ENCODE measurements around the gene DPH2.

DNA sequence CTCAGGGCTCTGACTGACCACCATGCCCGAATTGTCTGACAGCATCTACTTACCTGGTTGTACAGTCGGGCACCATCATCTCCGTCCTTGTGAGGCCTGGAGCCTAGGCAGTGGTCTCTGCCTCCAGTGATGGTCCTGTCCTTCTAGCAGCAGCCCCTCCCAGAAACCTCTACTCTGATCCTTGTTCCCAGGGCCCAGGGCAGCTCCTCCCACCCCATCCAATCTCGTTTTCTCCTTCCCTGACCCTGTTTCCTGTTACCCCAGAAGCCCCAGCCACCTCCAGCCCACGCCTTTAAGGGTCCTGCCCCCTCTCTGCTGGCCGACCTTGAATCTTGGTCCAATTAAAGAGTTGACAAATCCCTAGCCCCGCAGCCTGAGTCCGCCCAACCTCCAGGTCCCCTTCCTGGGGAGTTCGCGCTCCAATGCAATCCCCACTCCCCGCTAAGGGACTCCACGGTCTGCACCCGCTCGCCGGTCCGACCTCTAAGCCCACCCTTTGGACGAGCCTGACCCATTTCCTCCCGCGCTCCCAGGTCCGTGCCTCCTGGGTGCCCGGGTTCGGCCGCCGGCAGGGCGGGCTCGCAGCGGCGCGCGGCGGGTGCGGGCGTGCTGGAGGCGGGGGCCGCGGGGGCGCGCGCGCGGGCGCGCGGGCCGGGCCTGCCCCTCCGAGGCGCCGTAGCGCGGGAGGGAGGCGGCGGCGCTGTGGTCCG, 8.9 kb downstream of the DPH2 start, which contains the start of gene B4GALT2:
- TF ChIP-seq, protein P1, sequence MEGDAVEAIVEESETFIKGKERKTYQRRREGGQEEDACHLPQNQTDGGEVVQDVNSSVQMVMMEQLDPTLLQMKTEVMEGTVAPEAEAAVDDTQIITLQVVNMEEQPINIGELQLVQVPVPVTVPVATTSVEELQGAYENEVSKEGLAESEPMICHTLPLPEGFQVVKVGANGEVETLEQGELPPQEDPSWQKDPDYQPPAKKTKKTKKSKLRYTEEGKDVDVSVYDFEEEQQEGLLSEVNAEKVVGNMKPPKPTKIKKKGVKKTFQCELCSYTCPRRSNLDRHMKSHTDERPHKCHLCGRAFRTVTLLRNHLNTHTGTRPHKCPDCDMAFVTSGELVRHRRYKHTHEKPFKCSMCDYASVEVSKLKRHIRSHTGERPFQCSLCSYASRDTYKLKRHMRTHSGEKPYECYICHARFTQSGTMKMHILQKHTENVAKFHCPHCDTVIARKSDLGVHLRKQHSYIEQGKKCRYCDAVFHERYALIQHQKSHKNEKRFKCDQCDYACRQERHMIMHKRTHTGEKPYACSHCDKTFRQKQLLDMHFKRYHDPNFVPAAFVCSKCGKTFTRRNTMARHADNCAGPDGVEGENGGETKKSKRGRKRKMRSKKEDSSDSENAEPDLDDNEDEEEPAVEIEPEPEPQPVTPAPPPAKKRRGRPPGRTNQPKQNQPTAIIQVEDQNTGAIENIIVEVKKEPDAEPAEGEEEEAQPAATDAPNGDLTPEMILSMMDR (IDR thresholded peaks at IDR 0.05) = no peak
- TF ChIP-seq POLR2A (IDR thresholded peaks at IDR 0.05) = no peak

All from adrenal gland (tissue), 5 donors.